SK-N-MC (cell line): ENCODE measurements around the gene USP38.

Source experiments
- EZH2 ChIP-seq: fragments of 200-600 bp; sonication (generic); IDR thresholded peaks from one replicate; pipeline ENCODE4 v1.6.1; 2017; ENCODE audit warnings: antibody characterized with exemption
- FOXP2 ChIP-seq: optimal IDR thresholded peaks from 2 replicates; pipeline ENCODE3; 2011; ENCODE audit warnings: mild to moderate bottlenecking, moderate library complexity; ENCODE audit not compliant: insufficient read depth; ENCODE audit errors: extremely low read length, control extremely low read depth
- POLR2AphosphoS5 ChIP-seq: IDR thresholded peaks from 2 replicates; pipeline ENCODE4 v1.6.1; 2012; ENCODE audit warnings: mild to moderate bottlenecking, low read depth, low read length, borderline replicate concordance

DNA sequence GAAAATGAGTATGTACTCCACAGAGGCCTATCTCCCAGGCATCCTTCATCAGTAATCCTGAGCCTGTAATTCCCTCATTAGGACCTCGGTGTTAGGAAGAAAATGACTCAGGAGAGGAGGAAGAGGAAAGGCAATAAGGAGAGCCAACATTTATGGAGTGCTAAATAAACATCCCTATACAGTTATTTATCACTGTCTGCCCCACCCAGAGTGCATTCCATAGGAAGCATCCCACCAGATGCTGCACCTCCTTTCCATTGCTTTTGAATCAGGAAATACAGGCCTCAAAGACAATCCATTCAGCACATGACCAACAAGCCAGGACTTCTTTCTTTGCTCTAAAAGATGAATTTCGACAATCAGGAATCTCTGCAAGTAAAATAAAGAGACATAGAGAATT, 47.6 kb downstream of the USP38 start:
- TF ChIP-seq POLR2AphosphoS5, result no peak
- TF ChIP-seq EZH2, result no peak
- no peak for TF ChIP-seq FOXP2
